Liver (tissue), 9 donors: ENCODE measurements around the gene SPOCK2. TPM values are rescaled to one million over a fixed set of nuclear protein-coding genes. Genes with fewer than 3 reads are reported as not detected.

Experiments
- DNase-seq: peaks from one replicate; pipeline ENCODE4 v3.0.0-alpha.2; 2017; ENCODE audit warnings: low spot score
- H3K27ac ChIP-seq, 2 donors: one replicate each; pipeline ENCODE4 v1.7.0; 2013; ENCODE audit warnings: inconsistent platforms in 2 of 2, low read length in 2 of 2, control low read depth in 1 of 2, low read depth in 1 of 2, mild to moderate bottlenecking in 1 of 2
- H3K27me3 ChIP-seq, 4 donors: one replicate each; pipeline versions ENCODE4 v1.6.1 to v1.7.0; 2013; ENCODE audit warnings: low read length in 3 of 4, inconsistent platforms in 1 of 4, mild to moderate bottlenecking in 1 of 4, moderate library complexity in 1 of 4; ENCODE audit not compliant: control insufficient read depth in 4 of 4, insufficient read depth in 4 of 4
- H3K36me3 ChIP-seq, 4 donors: one replicate each; pipeline versions ENCODE4 v1.6.1 to v1.7.0; 2013; ENCODE audit warnings: low read length in 3 of 4, mild to moderate bottlenecking in 3 of 4, low read depth in 1 of 4, moderate library complexity in 1 of 4; ENCODE audit not compliant: control insufficient read depth in 4 of 4, insufficient read depth in 3 of 4
- H3K4me1 ChIP-seq, 4 donors: one replicate each; pipeline versions ENCODE4 v1.6.1 to v1.7.0; 2013; ENCODE audit warnings: low read length in 3 of 4, mild to moderate bottlenecking in 3 of 4, moderate library complexity in 1 of 4; ENCODE audit not compliant: control insufficient read depth in 4 of 4, insufficient read depth in 4 of 4
- H3K4me3 ChIP-seq, 3 donors: one replicate each; pipeline versions ENCODE4 v1.6.1 to v1.7.0; 2013; ENCODE audit warnings: low read length in 3 of 3, control low read depth in 1 of 3, low read depth in 1 of 3, mild to moderate bottlenecking in 1 of 3
- H3K9ac ChIP-seq, 2 donors: one replicate each; pipeline ENCODE4 v1.7.0; 2013; ENCODE audit warnings: low read length in 2 of 2, mild to moderate bottlenecking in 2 of 2, moderate library complexity in 2 of 2, control low read depth in 1 of 2, low read depth in 1 of 2
- H3K9me3 ChIP-seq, 4 donors: one replicate each; pipeline versions ENCODE4 v1.6.1 to v1.7.0; 2013; ENCODE audit warnings: low read length in 3 of 4; ENCODE audit not compliant: control insufficient read depth in 4 of 4
- ATF3 ChIP-seq: IDR thresholded peaks from 2 replicates; pipeline ENCODE4 v1.6.1; 2016; ENCODE audit warnings: antibody characterized with exemption
- CTCF ChIP-seq: fragments of 150-350 bp; IDR thresholded peaks from 2 replicates; pipeline ENCODE4 v1.5.1; 2017; ENCODE audit warnings: improper control_type of control experiment, low read depth, low read length; ENCODE audit not compliant: missing input control
- EGR1 ChIP-seq, 2 donors: IDR thresholded peaks; 2 replicates each; pipeline ENCODE4 v1.6.1; 2016 to 2018; ENCODE audit warnings: antibody characterized with exemption in 2 of 2, low read depth in 2 of 2
- FOXA1 ChIP-seq: IDR thresholded peaks from 2 replicates; pipeline ENCODE4 v1.6.1; 2016; ENCODE audit warnings: antibody characterized with exemption
- FOXA2 ChIP-seq: IDR thresholded peaks from 2 replicates; pipeline ENCODE4 v1.6.1; 2016; ENCODE audit warnings: antibody characterized with exemption
- GABPA ChIP-seq, 2 donors: IDR thresholded peaks in 1 of 2; conservative IDR thresholded peaks in 1 of 2; 2 replicates each; pipeline ENCODE4 v1.6.1; 2016; ENCODE audit warnings: antibody characterized with exemption in 2 of 2, mild to moderate bottlenecking in 1 of 2, moderate library complexity in 1 of 2
- HNF4A ChIP-seq, 2 donors: conservative IDR thresholded peaks; 2 replicates each; pipeline ENCODE4 v1.6.1; 2016; ENCODE audit warnings: antibody characterized with exemption in 2 of 2, mild to moderate bottlenecking in 2 of 2
- JUND ChIP-seq, 2 donors: IDR thresholded peaks; 2 replicates each; pipeline ENCODE4 v1.6.1; 2016; ENCODE audit warnings: antibody characterized with exemption in 2 of 2
- MAX ChIP-seq: IDR thresholded peaks from 2 replicates; pipeline ENCODE4 v1.6.1; 2016; ENCODE audit warnings: antibody characterized with exemption
- NR2F2 ChIP-seq: IDR thresholded peaks from 2 replicates; pipeline ENCODE4 v1.6.1; 2016; ENCODE audit warnings: antibody characterized with exemption
- RAD21 ChIP-seq, 2 donors: IDR thresholded peaks; 2 replicates each; pipeline ENCODE4 v1.6.1; 2016; ENCODE audit warnings: antibody characterized with exemption in 2 of 2, mild to moderate bottlenecking in 2 of 2
- RXRA ChIP-seq, 2 donors: IDR thresholded peaks; 2 replicates each; pipeline ENCODE4 v1.6.1; 2017 to 2018; ENCODE audit warnings: antibody characterized with exemption in 2 of 2, mild to moderate bottlenecking in 1 of 2
- SP1 ChIP-seq: IDR thresholded peaks from 2 replicates; pipeline ENCODE4 v1.6.1; 2018; ENCODE audit warnings: antibody characterized with exemption, mild to moderate bottlenecking
- TAF1 ChIP-seq: conservative IDR thresholded peaks from 2 replicates; pipeline ENCODE4 v1.6.1; 2016; ENCODE audit warnings: antibody characterized with exemption, mild to moderate bottlenecking
- YY1 ChIP-seq: IDR thresholded peaks from 2 replicates; pipeline ENCODE4 v1.6.1; 2016; ENCODE audit warnings: antibody characterized with exemption, mild to moderate bottlenecking
- ZBTB33 ChIP-seq: IDR thresholded peaks from 2 replicates; pipeline ENCODE4 v1.6.1; 2016; ENCODE audit warnings: antibody characterized with exemption
- WGBS: extraction: QIAGEN DNeasy Blood & Tissue Kit; methylation state at CpG from one replicate; pipeline ENCODE4 v1.1.7; 2013; 5-methylcytosine and 5-hydroxymethylcytosine counted together
- polyA plus RNA-seq, 2 donors: library from polyadenylated mRNA; stranded (reverse) in 1 of 2; unstranded in 1 of 2; fragments of 200-250 nt in 1 of 2; fragments of >200 nt in 1 of 2; fragmentation: Nextera tagmentation in 1 of 2; extraction: Ambion mirVana in 1 of 2; gene quantifications; one replicate each; pipeline versions ENCODE4 v1.2.1 to v1.2.3, GENCODE V29; 2013 to 2015
- total RNA-seq, 2 donors: library from RNA; depleted of rRNA; stranded (reverse); fragments of >200 nt; gene quantifications; one replicate each; pipeline ENCODE4 v1.2.3, GENCODE V29; 2014
- donor health status: healthy.
- donor health status: healthy.
- donor health status: healthy.
- donor health status: healthy.
- donor health status: healthy.

Gene SPOCK2
- total and polyA plus RNA-seq, 4 donors = 0.36 to 1.7 (median 0.64) TPM

GRCh38 chr10:72025832-72026231 lies 62.5 kb downstream of the SPOCK2 start:
- H3K27me3 ChIP-seq = peaks cover 0 to 1% (median 0%) of the 10 kb centered on the region in 4 donors
- no peaks in the 10 kb centered on the region for H3K4me1 ChIP-seq
- TF ChIP-seq NR2F2 (no peak), MAX (no peak), TAF1 (no peak), RXRA (IDR thresholded peaks at IDR 0.05) (no peak), HNF4A (conservative IDR thresholded peaks at IDR 0.05) (no peak), ATF3 (no peak)
- H3K36me3 ChIP-seq = no peaks in the 10 kb centered on the region
- DNase-seq = no peak
- no peak overlapping the region for H3K27ac ChIP-seq
- WGBS = 80% methylated on average over 5 of the region's 5 CpGs
- H3K9me3 ChIP-seq = no peaks in the 10 kb centered on the region
- H3K9ac ChIP-seq = no peak overlapping the region
- no peak overlapping the region for H3K4me3 ChIP-seq

- Histone ChIP-seq H3K9me3 (no peaks in the 10 kb centered on the region), H3K9ac (no peak overlapping the region), H3K4me1 (no peaks in the 10 kb centered on the region), H3K27ac (no peak overlapping the region), H3K4me3 (no peak overlapping the region), H3K36me3 (no peaks in the 10 kb centered on the region), H3K27me3 (peaks cover 0 to 2% (median 0%) of the 10 kb centered on the region in 4 donors)
- WGBS = 95% methylated on average over 8 of the region's 8 CpGs
- no peak for DNase-seq
- TF ChIP-seq YY1 (no peak), ZBTB33 (no peak), MAX (no peak), ATF3 (no peak)
Observed at GRCh38 chr10:72025400-72025799, 63.0 kb downstream of the SPOCK2 start.

GRCh38 chr10:72024596-72024995 lies 63.8 kb downstream of the SPOCK2 start:
- H3K27me3 ChIP-seq = peaks cover 0 to 2% (median 0%) of the 10 kb centered on the region in 4 donors
- no peaks in the 10 kb centered on the region for H3K36me3 ChIP-seq
- no peak for TF ChIP-seq HNF4A (conservative IDR thresholded peaks at IDR 0.05)
- TF ChIP-seq GABPA (IDR thresholded peaks at IDR 0.05 in 1 of 2, conservative IDR thresholded peaks at IDR 0.05 in 1 of 2) = no peak
- no peak for TF ChIP-seq FOXA1
- no peak for TF ChIP-seq FOXA2
- TF ChIP-seq CTCF = no peak
- TF ChIP-seq SP1 = no peak
- TF ChIP-seq EGR1 (IDR thresholded peaks at IDR 0.05; ENCODE audit: low read depth in 2 of 2) = no peak
- no peak for TF ChIP-seq MAX
- no peak for TF ChIP-seq RAD21 (IDR thresholded peaks at IDR 0.05)
- TF ChIP-seq JUND (IDR thresholded peaks at IDR 0.05) = no peak
- no peak for TF ChIP-seq ATF3
- TF ChIP-seq ZBTB33 = no peak
- no peak for TF ChIP-seq NR2F2
- 88% methylated on average over 4 of the region's 4 CpGs for WGBS
- H3K4me1 ChIP-seq = no peaks in the 10 kb centered on the region
- no peak for DNase-seq
- H3K4me3 ChIP-seq = no peak overlapping the region
- H3K9ac ChIP-seq = no peak overlapping the region
- no peaks in the 10 kb centered on the region for H3K9me3 ChIP-seq
- H3K27ac ChIP-seq = no peak overlapping the region
